Activated CD4-positive, CD25-positive, alpha-beta regulatory T cell treated with anti-CD3 and anti-CD28 coated beads, Interleukin-2, amount 50 U/mL, for 16 hours (primary cell): ENCODE measurements around the gene HECA.
"Not testable (repeated sequence)": the region's sequence is repeated elsewhere in the genome, so short reads cannot be mapped to it uniquely, and the experiment has no call there.

Source experiments
- DNase-seq: peaks from one replicate; pipeline ENCODE4 v3.0.0-alpha.2; 2020; ENCODE audit warnings: low read depth, low spot score

The HECA gene, protein sequence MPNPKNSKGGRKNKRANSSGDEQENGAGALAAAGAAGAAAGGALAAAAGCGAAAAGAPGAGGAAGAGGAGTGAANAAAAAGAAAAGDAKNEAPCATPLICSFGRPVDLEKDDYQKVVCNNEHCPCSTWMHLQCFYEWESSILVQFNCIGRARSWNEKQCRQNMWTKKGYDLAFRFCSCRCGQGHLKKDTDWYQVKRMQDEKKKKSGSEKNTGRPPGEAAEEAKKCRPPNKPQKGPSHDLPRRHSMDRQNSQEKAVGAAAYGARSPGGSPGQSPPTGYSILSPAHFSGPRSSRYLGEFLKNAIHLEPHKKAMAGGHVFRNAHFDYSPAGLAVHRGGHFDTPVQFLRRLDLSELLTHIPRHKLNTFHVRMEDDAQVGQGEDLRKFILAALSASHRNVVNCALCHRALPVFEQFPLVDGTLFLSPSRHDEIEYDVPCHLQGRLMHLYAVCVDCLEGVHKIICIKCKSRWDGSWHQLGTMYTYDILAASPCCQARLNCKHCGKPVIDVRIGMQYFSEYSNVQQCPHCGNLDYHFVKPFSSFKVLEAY

DNA sequence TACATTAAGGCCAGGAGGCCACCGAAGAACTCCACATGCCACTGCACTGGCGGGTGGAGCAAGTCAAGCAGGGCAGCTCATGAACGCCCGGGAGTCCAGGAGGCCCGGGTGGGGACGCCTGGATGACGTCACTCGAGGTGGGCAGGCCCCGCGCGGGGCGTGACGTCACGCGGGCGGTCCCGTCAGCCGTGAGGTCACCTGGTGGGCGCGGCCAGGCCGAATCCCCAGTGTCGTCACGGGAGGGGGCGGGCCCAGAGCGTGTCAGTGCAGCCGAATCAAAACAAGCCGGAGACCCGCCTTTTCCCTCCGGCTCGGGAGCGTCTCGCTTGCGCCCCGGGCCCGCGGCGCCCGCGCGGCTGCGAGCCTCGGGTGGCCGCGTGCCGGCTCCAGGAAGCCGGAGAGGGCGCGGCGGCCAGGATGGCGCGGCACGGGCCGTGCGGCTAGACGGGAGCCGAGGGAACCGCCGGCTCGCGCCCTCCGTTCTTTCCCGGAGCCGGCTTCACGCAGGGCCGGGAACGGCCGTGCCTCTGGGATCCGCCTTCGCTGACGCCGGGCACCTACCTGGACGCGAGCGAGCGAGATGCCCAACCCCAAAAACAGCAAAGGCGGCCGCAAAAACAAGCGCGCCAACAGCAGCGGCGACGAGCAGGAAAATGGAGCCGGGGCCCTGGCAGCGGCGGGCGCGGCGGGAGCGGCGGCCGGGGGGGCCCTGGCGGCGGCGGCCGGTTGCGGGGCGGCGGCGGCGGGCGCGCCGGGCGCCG, at the start of gene HECA:
Gene HECA, plus strand, starts transcription at position 264 of the 761 bp plus-strand sequence. Its CDS starts 317 bp downstream, at position 581.
- DNase-seq = peak; percentile 99

- DNase-seq = no peak
Observed at GRCh38 chr6:139091826-139092225, 43.1 kb upstream of the HECA start.

DNA sequence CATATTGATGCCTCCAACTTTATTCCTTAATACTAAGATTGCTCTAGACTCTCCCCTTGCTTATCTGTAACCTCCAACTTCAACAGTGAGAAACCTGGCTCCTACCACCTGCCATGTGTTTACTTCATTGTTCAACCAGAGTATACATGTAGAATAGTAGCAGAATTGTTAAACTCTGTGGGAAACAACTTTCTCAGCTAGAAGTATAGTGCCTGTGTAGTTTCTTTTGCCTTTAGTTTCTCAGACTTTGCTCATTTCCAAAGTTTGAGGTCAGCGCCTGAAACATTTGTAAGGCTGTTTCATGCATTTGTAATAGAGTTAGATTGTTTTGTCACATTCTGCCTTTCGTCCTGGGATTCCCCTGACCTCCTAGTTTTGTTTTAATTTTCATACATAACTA, 34.9 kb upstream of the HECA start:
- no peak for DNase-seq

DNA sequence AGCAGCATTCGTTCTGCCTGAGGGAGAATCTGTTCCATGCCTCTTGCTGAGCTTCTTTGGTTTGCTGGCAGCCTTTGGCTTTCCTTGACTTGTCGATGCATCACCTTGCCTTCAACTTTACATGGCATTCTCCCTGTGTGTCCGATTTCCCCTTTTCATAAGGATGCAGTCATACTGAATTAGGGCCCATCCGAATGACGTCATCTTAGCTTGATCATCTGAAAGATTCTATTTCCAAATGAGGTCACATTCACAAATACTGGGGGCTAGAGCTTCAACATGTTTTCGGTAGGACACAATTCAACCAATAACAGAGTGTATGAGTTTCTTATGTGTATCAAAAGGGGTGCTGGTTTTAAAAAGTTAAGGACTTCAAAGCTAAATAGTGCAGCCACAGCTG, 27.8 kb upstream of the HECA start:
- no peak for DNase-seq

DNA sequence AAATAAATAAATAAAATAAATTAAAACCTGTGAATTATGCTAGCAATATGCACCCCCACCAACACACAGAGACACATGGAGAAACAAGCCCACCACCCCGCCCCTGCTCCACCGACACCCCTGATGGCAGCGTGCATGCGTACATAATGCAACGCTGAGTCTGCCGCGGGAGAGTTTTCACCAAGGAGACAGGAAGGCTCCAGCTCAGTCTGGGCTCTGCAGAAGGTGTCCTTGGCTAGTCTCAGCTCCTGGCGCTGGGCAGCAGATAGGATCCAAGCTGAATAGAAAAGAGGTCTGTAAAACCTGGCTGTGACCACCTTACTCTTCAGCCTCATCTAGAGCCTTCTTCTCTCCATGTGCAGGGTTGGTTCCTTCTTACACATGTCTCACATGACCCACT, 26.5 kb upstream of the HECA start:
- no peak for DNase-seq

DNA sequence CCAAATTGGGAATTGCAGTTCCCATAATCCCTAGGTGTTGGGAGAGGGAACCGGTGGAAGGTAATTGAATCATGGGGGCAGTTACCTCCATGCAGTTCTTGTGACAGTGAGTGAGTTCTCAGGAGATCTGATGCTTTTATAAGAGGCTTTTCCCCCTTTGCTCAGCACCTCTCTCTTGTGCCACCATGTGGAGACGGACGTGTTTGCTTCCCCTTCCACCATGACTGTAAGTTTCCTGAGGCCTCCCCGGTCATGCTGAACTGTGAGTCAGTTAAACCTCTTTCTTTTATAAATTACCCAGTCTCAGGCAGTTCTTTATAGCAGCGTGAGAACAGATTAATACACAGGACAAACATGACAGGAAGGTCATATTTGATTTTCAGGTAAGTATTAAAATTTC, 25.3 kb upstream of the HECA start:
- DNase-seq = no peak

GRCh38 chr6:139112146-139112545, 22.7 kb upstream of the HECA start:
- no peak for DNase-seq

DNA sequence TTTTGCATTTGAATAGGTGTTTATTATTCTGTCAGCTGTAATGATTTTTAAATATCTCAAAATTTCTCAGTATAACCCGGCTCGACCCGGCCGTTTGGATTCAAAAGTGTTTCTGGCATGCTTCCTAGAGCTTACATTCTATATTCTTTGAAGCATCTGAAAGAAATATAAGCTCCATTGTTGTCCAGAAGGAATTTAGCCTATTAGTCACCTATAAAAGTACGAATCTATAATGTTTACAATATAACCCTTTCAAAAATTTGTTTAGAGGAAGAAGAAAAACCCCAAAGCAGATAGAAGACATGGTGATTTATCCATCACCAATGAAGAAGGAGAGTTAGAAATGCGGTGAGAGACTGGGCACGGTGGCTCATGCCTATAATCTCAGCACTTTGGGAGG, 22.3 kb upstream of the HECA start:
- no peak for DNase-seq

- DNase-seq = no peak
Observed at GRCh38 chr6:139114746-139115145, 20.1 kb upstream of the HECA start.

- DNase-seq = no peak
Observed at GRCh38 chr6:139115989-139116758, 18.7 kb upstream of the HECA start.

GRCh38 chr6:139117734-139118133, 17.1 kb upstream of the HECA start:
- no peak for DNase-seq

DNA sequence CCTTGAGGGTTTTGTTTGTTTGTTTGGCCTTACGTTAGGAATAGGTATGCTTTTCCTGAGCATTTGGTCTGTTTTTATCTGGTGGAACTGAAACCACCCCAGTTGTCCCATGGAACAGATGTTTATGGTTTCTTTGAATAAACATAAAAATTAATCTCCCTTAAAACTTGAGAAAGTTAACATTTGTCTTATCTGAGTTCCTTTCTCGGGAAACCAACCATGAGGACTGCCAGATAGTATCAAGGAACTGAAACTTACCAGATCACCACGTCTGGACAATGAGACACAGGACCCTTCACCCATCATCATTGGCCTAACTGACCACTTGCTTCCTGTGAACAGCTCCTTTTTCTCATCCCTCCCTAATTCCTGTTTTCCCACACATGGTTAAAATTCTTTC, 15.3 kb upstream of the HECA start:
- no peak for DNase-seq

DNA sequence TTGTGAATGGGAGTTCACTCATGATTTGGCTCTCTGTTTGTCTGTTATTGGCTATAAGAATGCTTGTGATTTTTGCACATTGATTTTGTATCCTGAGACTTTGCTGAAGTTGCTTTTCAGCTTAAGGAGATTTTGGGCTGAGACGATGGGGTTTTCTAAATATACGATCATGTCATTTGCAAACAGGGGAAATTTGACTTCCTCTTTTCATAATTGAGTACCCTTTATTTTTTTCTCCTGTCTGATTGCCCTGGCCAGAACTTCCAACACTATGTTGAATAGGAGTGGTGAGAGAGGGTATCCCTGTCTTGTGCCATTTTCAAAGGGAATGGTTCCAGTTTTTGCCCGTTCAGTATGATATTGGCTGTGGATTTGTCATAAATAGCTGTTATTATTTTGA, 12.1 kb upstream of the HECA start:
- not testable (repeated sequence) for DNase-seq

GRCh38 chr6:139124887-139125672, 9.8 kb upstream of the HECA start:
- peak; percentile 60 for DNase-seq

- no peak for DNase-seq
Observed at GRCh38 chr6:139126255-139126654, 8.6 kb upstream of the HECA start.

DNA sequence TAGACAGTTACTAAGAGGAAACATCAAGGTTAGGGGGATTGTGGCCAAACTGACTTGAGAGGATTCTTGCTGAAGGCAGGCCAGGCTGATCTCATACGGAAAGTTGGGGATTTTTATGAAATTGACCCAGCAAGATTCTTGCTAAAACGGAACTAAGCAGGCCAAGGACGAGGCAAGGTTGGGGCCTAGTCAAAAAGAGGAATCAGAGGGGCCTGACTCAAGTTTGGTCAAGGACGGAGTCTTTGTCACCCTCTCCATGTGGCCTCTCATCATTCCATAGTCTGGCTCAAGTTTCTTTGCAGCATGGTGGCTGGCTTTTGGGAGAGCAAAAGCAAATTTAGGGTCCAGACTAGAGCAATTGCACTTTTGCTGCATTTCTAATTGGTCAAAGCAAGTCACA, 7.9 kb upstream of the HECA start:
- DNase-seq = no peak

- no peak for DNase-seq
Observed at GRCh38 chr6:139129284-139129683, 5.6 kb upstream of the HECA start.

DNA sequence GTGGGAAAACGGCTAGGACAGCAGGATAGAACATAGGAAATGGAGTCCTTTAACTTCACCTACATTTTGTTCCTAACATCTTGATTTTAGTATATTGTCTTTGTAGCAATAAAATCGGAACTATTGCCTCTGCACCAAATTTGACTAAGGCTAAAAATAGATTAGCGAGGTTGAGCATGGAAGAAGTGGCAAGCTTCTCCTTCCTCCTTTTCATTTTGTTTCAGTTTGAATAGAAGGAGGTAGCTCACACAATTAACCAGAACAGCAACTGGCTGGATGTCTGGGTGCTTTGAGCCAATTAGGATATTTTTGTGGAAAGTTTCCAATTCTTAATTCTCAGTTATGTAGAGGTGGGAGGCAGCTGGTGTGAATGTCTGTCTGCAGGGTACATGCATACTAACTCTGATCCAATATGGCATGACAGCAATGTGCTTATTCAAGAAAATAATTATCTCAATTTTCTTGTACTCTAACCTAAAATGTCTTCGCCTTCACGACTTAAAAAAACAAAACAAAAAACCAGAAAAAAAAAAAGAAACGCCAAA, 3.1 kb upstream of the HECA start:
- DNase-seq = no peak

DNA sequence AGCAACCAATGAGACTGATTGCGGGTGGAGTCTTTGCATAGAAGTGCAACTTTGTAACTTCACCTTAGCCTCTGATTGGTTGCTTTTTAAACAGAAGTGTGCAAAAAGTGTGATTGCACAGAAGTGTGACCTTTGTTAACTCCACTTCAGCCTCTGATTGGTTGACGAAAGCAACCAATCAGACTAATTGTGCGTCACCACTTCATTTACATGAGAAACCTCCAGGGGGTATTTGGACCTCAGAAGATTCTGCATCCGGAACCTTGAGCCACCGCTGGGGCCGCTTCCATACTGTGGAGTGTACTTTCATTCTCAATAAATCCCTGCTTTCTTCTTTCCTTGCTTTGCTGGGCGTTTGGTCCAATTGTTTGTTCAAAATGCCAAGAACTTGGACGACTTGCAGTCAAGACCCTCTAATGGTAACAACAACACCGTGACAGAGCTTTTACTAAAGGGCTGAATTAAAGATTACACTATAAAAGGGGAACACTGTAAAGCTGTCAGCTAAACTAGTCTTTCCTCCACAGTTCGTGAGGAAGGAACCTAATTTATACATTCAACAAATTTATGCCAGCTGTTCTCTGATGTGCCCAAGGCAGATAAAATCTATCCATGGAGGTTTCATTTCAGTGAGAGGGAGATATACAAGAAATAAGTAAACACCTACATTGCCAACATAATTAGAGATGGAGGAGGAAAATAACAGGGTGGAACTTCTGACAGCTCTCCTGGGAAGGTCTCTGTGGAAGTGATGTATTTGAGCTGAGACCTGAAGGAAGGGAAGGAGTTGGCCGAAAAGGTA, 1.4 kb upstream of the HECA start:
- no peak for DNase-seq

GRCh38 chr6:139134064-139134395, 850 bp upstream of the HECA start:
- no peak for DNase-seq
